NT2/D1 (cell line): ENCODE data around the gene ITGAE.
"Not testable (repeated sequence)": the region's sequence is repeated elsewhere in the genome, so short reads cannot be mapped to it uniquely, and the experiment has no call there.

Experiments used
- DNase-seq: peaks from one replicate; pipeline ENCODE4 v3.0.0-alpha.2; 2011; ENCODE audit warnings: low read depth, low spot score
- H3K27me3 ChIP-seq: 2 replicates; pipeline ENCODE4 v1.6.0; 2011; ENCODE audit warnings: mild to moderate bottlenecking; ENCODE audit not compliant: insufficient read length, insufficient read depth
- H3K36me3 ChIP-seq: 2 replicates; pipeline ENCODE4 v1.6.1; 2011; ENCODE audit warnings: mild to moderate bottlenecking, low read length, mixed read lengths; ENCODE audit not compliant: insufficient read depth, insufficient read length
- H3K4me1 ChIP-seq: 2 replicates; pipeline ENCODE4 v1.5.1; 2011; ENCODE audit not compliant: insufficient read depth, insufficient read length
- H3K4me3 ChIP-seq: 2 replicates; pipeline ENCODE4 v1.5.1; 2011; ENCODE audit warnings: low read depth; ENCODE audit not compliant: insufficient read length
- H3K9ac ChIP-seq: 2 replicates; pipeline ENCODE4 v1.6.0; 2011; ENCODE audit warnings: low read depth; ENCODE audit not compliant: insufficient read length
- H3K9me3 ChIP-seq: 2 replicates; pipeline ENCODE4 v1.5.1; 2011; ENCODE audit warnings: mild to moderate bottlenecking, low read length; ENCODE audit not compliant: insufficient read depth
- SUZ12 ChIP-seq: IDR thresholded peaks from 2 replicates; pipeline ENCODE4 v1.6.1; 2011; ENCODE audit not compliant: insufficient read length, insufficient read depth; ENCODE audit errors: extremely low read depth
- YY1 ChIP-seq: IDR thresholded peaks from 2 replicates; pipeline ENCODE4 v1.6.1; 2011; ENCODE audit not compliant: insufficient read length, insufficient read depth
- ZNF274 ChIP-seq: IDR thresholded peaks from 2 replicates; pipeline ENCODE4 v1.6.1; 2011; ENCODE audit warnings: mild to moderate bottlenecking, low read depth, low read length

The ITGAE gene

DNA sequence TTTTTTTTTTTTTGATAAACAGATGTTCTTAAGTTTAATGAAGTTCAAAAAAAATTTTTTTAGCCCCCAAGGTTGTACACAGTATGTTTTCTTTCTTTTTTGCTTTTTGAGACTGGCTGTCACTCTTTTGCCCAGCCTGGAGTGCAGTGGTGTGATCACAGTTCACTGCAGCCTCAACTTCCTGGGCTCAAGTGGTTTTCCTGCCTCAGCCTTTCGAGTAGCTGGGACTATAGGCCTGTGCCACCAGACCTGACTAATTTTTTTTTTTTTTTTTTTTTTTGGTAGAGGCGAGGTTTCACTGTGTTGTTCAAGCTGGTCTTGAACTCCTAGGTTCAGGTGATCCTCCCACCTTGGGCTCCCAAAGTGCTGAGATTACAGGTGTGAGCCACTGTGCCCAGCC, 12.8 kb downstream of the ITGAE start:
- TF ChIP-seq ZNF274 = no peak
- no peak for TF ChIP-seq YY1
- TF ChIP-seq SUZ12 = no peak
- Histone ChIP-seq H3K9ac (no peak overlapping the region), H3K4me1 (no peaks in the 10 kb centered on the region), H3K4me3 (no peak overlapping the region), H3K27me3 (no peaks in the 10 kb centered on the region), H3K36me3 (no peaks in the 10 kb centered on the region), H3K9me3 (no peaks in the 10 kb centered on the region)
- no peak for DNase-seq

DNA sequence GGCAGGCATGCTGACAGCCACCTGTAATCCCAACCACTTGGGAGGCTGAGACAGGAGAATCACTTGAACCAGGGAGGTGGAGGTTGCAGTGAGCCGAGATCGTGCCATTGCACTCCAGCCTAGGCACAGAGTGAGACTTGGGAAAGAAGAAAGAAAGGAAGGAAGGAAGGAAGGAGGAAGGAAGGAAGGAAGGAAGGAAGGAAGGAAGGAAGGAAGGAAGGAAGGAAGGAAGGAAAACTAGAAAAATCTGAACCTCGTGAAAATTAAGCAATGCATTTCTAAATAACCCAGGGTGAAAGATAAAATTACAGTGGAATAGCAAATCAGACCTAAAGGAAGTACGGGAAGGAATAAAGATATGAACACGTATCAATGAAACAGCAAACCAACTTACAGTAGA, 15.7 kb downstream of the ITGAE start:
- H3K36me3 ChIP-seq = not testable (repeated sequence)

DNA sequence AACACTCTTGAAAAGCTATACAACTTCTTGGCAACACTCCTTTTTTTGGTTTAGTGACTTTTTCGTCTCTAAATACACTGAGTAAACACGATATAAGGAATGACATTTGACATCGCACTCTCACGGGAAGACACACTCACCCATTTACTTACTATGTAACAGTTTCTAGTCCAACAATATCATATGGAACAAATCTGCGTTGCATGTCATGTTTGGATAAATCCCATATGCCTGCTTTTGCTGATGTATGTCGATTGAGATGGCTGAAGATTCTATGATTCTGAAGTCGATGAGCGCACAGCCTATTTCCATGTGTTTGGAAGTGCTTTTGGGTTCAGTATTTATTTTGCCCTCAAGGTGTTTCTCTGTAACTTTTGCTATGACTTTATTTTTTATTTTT, 18.2 kb downstream of the ITGAE start:
- no peaks in the 10 kb centered on the region for H3K9me3 ChIP-seq
- H3K36me3 ChIP-seq = no peaks in the 10 kb centered on the region
- no peaks in the 10 kb centered on the region for H3K27me3 ChIP-seq
- TF ChIP-seq YY1 (no peak), ZNF274 (no peak), SUZ12 (no peak)
- no peak overlapping the region for H3K4me3 ChIP-seq
- H3K9ac ChIP-seq = no peak overlapping the region
- H3K4me1 ChIP-seq = no peaks in the 10 kb centered on the region
- DNase-seq = no peak

More for the DNA sequence above, 15.7 kb downstream of the ITGAE start:
- H3K9me3 ChIP-seq, H3K27me3 ChIP-seq, H3K4me1 ChIP-seq, H3K4me3 ChIP-seq, H3K9ac ChIP-seq, DNase-seq: not testable (repeated sequence)

DNA sequence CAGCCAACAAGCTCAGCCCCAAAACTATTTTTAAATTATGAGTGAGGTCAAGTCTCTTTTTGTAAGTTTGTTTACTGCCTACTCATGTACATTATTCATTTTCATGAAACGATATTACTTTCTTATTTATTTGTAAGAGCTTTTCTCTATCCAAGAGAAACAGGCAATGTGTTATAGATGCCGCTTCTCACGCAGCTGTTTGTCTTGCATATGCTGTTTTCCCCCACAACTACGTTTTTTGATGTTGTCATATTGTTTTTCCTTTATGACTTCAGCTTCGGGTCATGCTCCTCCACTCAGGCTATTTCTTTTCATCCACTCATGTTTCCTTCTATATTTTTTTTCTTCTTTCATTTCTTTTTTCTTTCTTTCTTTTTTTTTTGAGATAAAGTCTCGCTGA, 20.0 kb downstream of the ITGAE start:
- Histone ChIP-seq H3K36me3 (no peaks in the 10 kb centered on the region), H3K27me3 (no peaks in the 10 kb centered on the region)

DNA sequence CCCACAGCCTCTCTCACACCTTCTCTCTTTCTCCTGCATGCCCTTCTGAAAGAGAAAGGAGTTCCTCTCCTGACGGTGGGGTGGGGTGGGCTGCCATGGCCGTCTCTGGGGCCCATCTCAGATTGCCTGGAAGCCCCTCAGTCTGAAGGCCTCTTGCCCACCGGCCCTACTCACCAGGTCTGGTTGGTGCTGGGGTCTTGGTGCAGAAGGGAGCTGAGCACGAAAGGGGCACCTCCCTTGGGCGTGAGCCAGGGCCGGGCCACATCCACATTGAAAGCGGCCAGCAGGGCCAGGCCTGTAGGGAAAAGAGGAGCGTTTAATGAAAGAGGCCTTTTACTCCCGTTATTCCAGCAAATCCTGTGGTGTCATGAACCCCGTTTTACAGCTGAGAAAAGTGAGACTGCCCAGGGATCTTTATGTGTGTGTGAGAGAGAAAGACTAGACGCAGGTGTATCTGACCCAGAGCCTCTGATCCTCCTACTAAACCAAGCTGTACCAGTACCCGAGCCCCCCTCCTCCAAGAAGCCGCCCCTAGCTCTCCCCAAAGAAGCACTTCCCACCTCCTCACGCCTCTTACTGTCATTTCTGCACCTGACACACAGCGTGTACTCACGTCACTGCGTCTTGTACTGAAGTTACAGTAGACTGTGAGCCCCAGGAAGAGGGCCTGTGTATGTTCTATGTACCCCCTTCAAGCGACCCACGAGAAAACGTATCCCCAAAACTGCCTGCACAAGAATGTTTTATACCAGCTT, 23.4 kb downstream of the ITGAE start:
- Histone ChIP-seq H3K9me3 (no peaks in the 10 kb centered on the region), H3K9ac (no peak overlapping the region), H3K36me3 (no peaks in the 10 kb centered on the region), H3K4me3 (no peak overlapping the region), H3K27me3 (no peaks in the 10 kb centered on the region), H3K4me1 (peaks cover 4% of the 10 kb centered on the region)
- no peak for TF ChIP-seq ZNF274
- TF ChIP-seq YY1 = no peak
- TF ChIP-seq SUZ12 = no peak
- DNase-seq = no peak

More for the DNA sequence above, 20.0 kb downstream of the ITGAE start:
- Histone ChIP-seq H3K4me1 (peaks cover 1% of the 10 kb centered on the region), H3K9me3 (no peaks in the 10 kb centered on the region), H3K9ac (no peak overlapping the region), H3K4me3 (no peak overlapping the region)
- no peak for TF ChIP-seq YY1
- no peak for TF ChIP-seq ZNF274
- DNase-seq = no peak

DNA sequence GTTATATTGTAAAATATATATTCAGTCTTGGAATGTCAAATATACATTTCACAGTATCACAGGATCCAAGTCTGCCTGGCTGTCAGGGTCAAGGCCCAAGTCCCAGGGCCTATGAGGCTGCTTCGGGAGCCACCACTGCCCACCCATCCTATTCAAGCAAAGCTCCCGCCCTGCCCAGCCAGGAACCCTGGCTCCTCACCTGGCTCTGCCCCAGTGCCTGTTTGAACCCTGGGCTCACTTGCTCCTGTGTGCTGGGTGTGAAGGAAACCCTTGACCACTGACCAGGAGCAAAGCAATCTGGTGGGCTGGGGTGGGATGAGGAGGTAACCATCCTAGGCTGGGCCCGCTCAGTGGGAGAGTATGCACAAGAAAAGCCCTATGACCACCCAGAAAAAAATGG, 27.0 kb downstream of the ITGAE start:
- DNase-seq = no peak
- Histone ChIP-seq H3K9ac (no peak overlapping the region), H3K27me3 (no peaks in the 10 kb centered on the region), H3K4me1 (peaks cover 9% of the 10 kb centered on the region), H3K36me3 (no peaks in the 10 kb centered on the region), H3K4me3 (no peak overlapping the region), H3K9me3 (no peaks in the 10 kb centered on the region)
- TF ChIP-seq ZNF274 (no peak), SUZ12 (no peak), YY1 (no peak)

DNA sequence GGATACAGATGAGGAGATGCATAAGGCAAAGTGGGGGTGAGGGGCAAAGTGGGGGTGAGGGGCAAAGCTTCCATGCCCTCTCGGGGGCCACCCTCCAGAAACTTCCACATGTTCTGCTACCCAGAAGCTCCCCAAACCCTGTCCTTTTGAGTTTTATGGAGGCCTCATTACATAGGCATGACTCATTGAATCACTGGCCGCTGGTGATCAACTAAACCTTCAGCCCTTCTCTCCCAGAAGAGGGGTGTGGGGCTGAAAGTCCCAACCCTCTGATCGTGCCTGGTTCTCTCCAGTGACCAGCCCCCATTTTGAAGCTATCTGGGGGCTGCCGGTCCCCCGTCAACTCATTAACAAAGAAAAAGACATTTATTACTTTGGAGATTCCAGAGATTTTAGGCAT, 27.5 kb downstream of the ITGAE start:
- H3K9me3 ChIP-seq = no peaks in the 10 kb centered on the region
- no peak overlapping the region for H3K9ac ChIP-seq
- peaks cover 11% of the 10 kb centered on the region for H3K4me1 ChIP-seq
- TF ChIP-seq SUZ12 (no peak), YY1 (no peak), ZNF274 (no peak)
- no peak overlapping the region for H3K4me3 ChIP-seq
- no peaks in the 10 kb centered on the region for H3K36me3 ChIP-seq
- H3K27me3 ChIP-seq = no peaks in the 10 kb centered on the region
- DNase-seq = no peak
